ENCODE measurements around the gene TBCE.

- TF ChIP-seq CTCF (IDR thresholded peaks at IDR 0.05) (no peak), POLR2A (IDR thresholded peaks at IDR 0.05) (no peak), EP300 (IDR thresholded peaks at IDR 0.05) (no peak)
Observed at GRCh38 chr1:235495030-235495429, 127.8 kb downstream of the TBCE start.
